Thyroid gland (tissue), 4 donors: Measurements from ENCODE around the gene ANAPC1. TPM values are rescaled to one million over a fixed set of nuclear protein-coding genes. Genes with fewer than 3 reads are reported as not detected.
"Not testable (repeated sequence)": the region's sequence is repeated elsewhere in the genome, so short reads cannot be mapped to it uniquely, and the experiment has no call there.

Experiments
- DNase-seq, 2 donors: peaks; one replicate each; pipeline ENCODE4 v3.0.0-alpha.2; 2019
- H3K27ac ChIP-seq, 3 donors: fragments of 200-600 bp; sonication (generic); 1 replicate in 2 of 3; 2 replicates in 1 of 3; pipeline ENCODE4 v1.5.1; 2016 to 2019; ENCODE audit warnings: mild to moderate bottlenecking in 1 of 3, moderate library complexity in 1 of 3
- H3K27me3 ChIP-seq: fragments of 200-600 bp; sonication (generic); one replicate; pipeline ENCODE4 v1.5.1; 2019
- H3K36me3 ChIP-seq, 2 donors: fragments of 200-600 bp; sonication (generic); one replicate each; pipeline ENCODE4 v1.5.1; 2016 to 2019
- H3K4me1 ChIP-seq, 2 donors: fragments of 200-600 bp; sonication (generic); one replicate each; pipeline ENCODE4 v1.5.1; 2017 to 2019
- H3K4me3 ChIP-seq, 3 donors: fragments of 200-600 bp; sonication (generic); replicated peaks in 1 of 3; 1 replicate in 2 of 3; 2 replicates in 1 of 3; pipeline ENCODE4 v1.5.1; 2016; ENCODE audit warnings: mild to moderate bottlenecking in 1 of 3
- H3K9me3 ChIP-seq: fragments of 200-600 bp; sonication (generic); one replicate; pipeline ENCODE4 v1.5.1; 2017
- CTCF ChIP-seq, 6 experiments: fragments of 200-600 bp in 3 of 6; fragments of 450-650 bp in 3 of 6; sonication (generic) in 3 of 6; IDR thresholded peaks; one replicate each; pipeline ENCODE4 v1.5.1; 2016 to 2019; ENCODE audit warnings: antibody characterized with exemption in 6 of 6, mild to moderate bottlenecking in 2 of 6, inconsistent platforms in 1 of 6, moderate library complexity in 1 of 6
- POLR2A ChIP-seq, 2 donors: fragments of 450-650 bp; IDR thresholded peaks; one replicate each; pipeline ENCODE4 v1.6.1; 2017; ENCODE audit warnings: antibody characterized with exemption in 2 of 2, mild to moderate bottlenecking in 2 of 2, moderate library complexity in 1 of 2
- WGBS, 2 donors: methylation state at CpG; one replicate each; pipeline ENCODE4 v1.1.5; 2017; 5-methylcytosine and 5-hydroxymethylcytosine counted together
- intact Hi-C: fragments of 100-400 bp; cut with DNase I; formaldehyde crosslinking; loops from one replicate; pipeline ENCODE4 v1.15.1; 2023
- total RNA-seq, 4 donors: library from RNA; depleted of rRNA; stranded (reverse); fragments of >200 nt; gene quantifications; one replicate each; pipeline ENCODE4 v1.2.3, GENCODE V29; 2016

Gene ANAPC1
- total RNA-seq, 4 donors from 2014 or later, result 40.6 to 62.6 (median 55.1) TPM

GRCh38 chr2:111909079-111909478 lies 25.1 kb upstream of the ANAPC1 start:
- Histone ChIP-seq H3K27ac (peak overlapping the region; percentile 71 to 78 (median 71)), H3K4me3 (no peak overlapping the region), H3K9me3 (no peaks in the 10 kb centered on the region), H3K36me3 (no peaks in the 10 kb centered on the region), H3K4me1 (peaks cover 66 to 73% of the 10 kb centered on the region in 2 donors), H3K27me3 (no peaks in the 10 kb centered on the region)
- TF ChIP-seq POLR2A (IDR thresholded peaks at IDR 0.05) (no peak), CTCF (IDR thresholded peaks at IDR 0.05) (no peak)
- no peak for DNase-seq
- 46% methylated on average over 3 of the region's 3 CpGs for WGBS, 2 donors
- intact Hi-C loops, result no loop called here

- no peak for DNase-seq
- Histone ChIP-seq H3K9me3 (no peaks in the 10 kb centered on the region), H3K27ac (peak overlapping the region; percentile 71 to 78 (median 71)), H3K4me3 (no peak overlapping the region), H3K36me3 (no peaks in the 10 kb centered on the region), H3K27me3 (no peaks in the 10 kb centered on the region), H3K4me1 (peaks cover 66 to 74% of the 10 kb centered on the region in 2 donors)
- TF ChIP-seq CTCF (IDR thresholded peaks at IDR 0.05) (no peak), POLR2A (IDR thresholded peaks at IDR 0.05) (no peak)
- 81 to 90% methylated on average over 1 of the region's 1 CpG for WGBS, 2 donors
- intact Hi-C loops, result no loop called here
Measured at GRCh38 chr2:111908578-111908977, 24.6 kb upstream of the ANAPC1 start.

GRCh38 chr2:111905990-111906735 lies 22.2 kb upstream of the ANAPC1 start:
- Histone ChIP-seq H3K27me3 (no peaks in the 10 kb centered on the region), H3K27ac (peak overlapping the region; percentile 78 to 85 (median 84)), H3K4me1 (peaks cover 59 to 63% of the 10 kb centered on the region in 2 donors), H3K4me3 (no peak overlapping the region), H3K36me3 (no peaks in the 10 kb centered on the region), H3K9me3 (no peaks in the 10 kb centered on the region)
- DNase-seq, result peak; percentile 45 to 46
- 22 to 24% methylated on average over 4 of the region's 4 CpGs for WGBS, 2 donors
- no peak for TF ChIP-seq CTCF (IDR thresholded peaks at IDR 0.05)
- peak in 1 of 2 donors; percentile 17 for TF ChIP-seq POLR2A (IDR thresholded peaks at IDR 0.05)
- intact Hi-C loops, result no loop called here

GRCh38 chr2:111905475-111905869 lies 21.5 kb upstream of the ANAPC1 start:
- H3K4me3 ChIP-seq, DNase-seq, H3K36me3 ChIP-seq, H3K9me3 ChIP-seq, H3K27me3 ChIP-seq, intact Hi-C loops: not testable (repeated sequence)
- H3K27ac ChIP-seq, result peak overlapping the region; percentile 78 to 85 (median 84)
- 98% methylated on average over 9 of the region's 9 CpGs for WGBS, 2 donors
- peaks cover 53 to 56% of the 10 kb centered on the region in 2 donors for H3K4me1 ChIP-seq

GRCh38 chr2:111904726-111905474 lies 20.9 kb upstream of the ANAPC1 start:
- no peak for DNase-seq
- H3K27ac ChIP-seq, result peak overlapping the region in 2 of 3 donors; percentile 31 to 78
- WGBS, 2 donors, result 96 to 97% methylated on average over 9 to 10 of the region's 10 CpGs

More at GRCh38 chr2:111904726-111905474, 20.9 kb upstream of the ANAPC1 start:
- no peak overlapping the region for H3K4me3 ChIP-seq
- H3K4me1 ChIP-seq, result peaks cover 47 to 51% of the 10 kb centered on the region in 2 donors
- intact Hi-C loops, result loop anchor here (5.0 kb wide), 1 partner anchor 42 kb away; no protein-coding TSS in a partner anchor
- H3K27me3 ChIP-seq, result no peaks in the 10 kb centered on the region
- TF ChIP-seq POLR2A (IDR thresholded peaks at IDR 0.05) (no peak), CTCF (IDR thresholded peaks at IDR 0.05) (no peak)
- H3K36me3 ChIP-seq, result no peaks in the 10 kb centered on the region
- H3K9me3 ChIP-seq, result no peaks in the 10 kb centered on the region
